GM19324 (cell line): ENCODE results near the gene HAPLN1.
"Not testable (repeated sequence)": the region's sequence is repeated elsewhere in the genome, so short reads cannot be mapped to it uniquely, and the experiment has no call there.

Source experiments
- ATAC-seq: cut with Tn5 transposase; IDR thresholded peaks from one replicate; pipeline ENCODE4 v1.9.1; 2021; ENCODE audit warnings: mild to moderate bottlenecking, moderate library complexity; ENCODE audit not compliant: unreplicated experiment, low FRiP score

The HAPLN1 gene

GRCh38 chr5:83720836-83721537, at the start of gene HAPLN1:
TSS of gene HAPLN1 (minus strand) at chr5:83720855. CDS start at chr5:83673523, 47,332 bp downstream.
- ATAC-seq, result no peak

- ATAC-seq, result no peak
Measured at GRCh38 chr5:83767409-83767992, 46.8 kb upstream of the HAPLN1 start.

- ATAC-seq, result no peak
Measured at GRCh38 chr5:83764101-83764500, 43.4 kb upstream of the HAPLN1 start.

GRCh38 chr5:83760579-83760978, 39.9 kb upstream of the HAPLN1 start:
- ATAC-seq, result no peak

GRCh38 chr5:83752700-83753099, 32.0 kb upstream of the HAPLN1 start:
- no peak for ATAC-seq

- no peak for ATAC-seq
Measured at GRCh38 chr5:83751201-83751600, 30.5 kb upstream of the HAPLN1 start.

- ATAC-seq, result no peak
Measured at GRCh38 chr5:83750749-83751148, 30.1 kb upstream of the HAPLN1 start.

GRCh38 chr5:83745816-83746215, 25.2 kb upstream of the HAPLN1 start:
- no peak for ATAC-seq

GRCh38 chr5:83744821-83745220, 24.2 kb upstream of the HAPLN1 start:
- ATAC-seq, result no peak

- ATAC-seq, result no peak
Measured at GRCh38 chr5:83742089-83742488, 21.4 kb upstream of the HAPLN1 start.

- ATAC-seq, result no peak
Measured at GRCh38 chr5:83741571-83741970, 20.9 kb upstream of the HAPLN1 start.

- ATAC-seq, result peak; percentile 78
Measured at GRCh38 chr5:83740741-83741140, 20.1 kb upstream of the HAPLN1 start.

- ATAC-seq, result not testable (repeated sequence)
Measured at GRCh38 chr5:83736169-83736568, 15.5 kb upstream of the HAPLN1 start.

GRCh38 chr5:83735058-83735457, 14.4 kb upstream of the HAPLN1 start:
- ATAC-seq, result not testable (repeated sequence)

- no peak for ATAC-seq
Measured at GRCh38 chr5:83731638-83732037, 11.0 kb upstream of the HAPLN1 start.

- no peak for ATAC-seq
Measured at GRCh38 chr5:83729362-83729761, 8.7 kb upstream of the HAPLN1 start.

- ATAC-seq, result no peak
Measured at GRCh38 chr5:83726912-83727311, 6.3 kb upstream of the HAPLN1 start.

- no peak for ATAC-seq
Measured at GRCh38 chr5:83724935-83725334, 4.3 kb upstream of the HAPLN1 start.

- no peak for ATAC-seq
Measured at GRCh38 chr5:83724001-83724400, 3.3 kb upstream of the HAPLN1 start.

GRCh38 chr5:83723031-83723430, 2.4 kb upstream of the HAPLN1 start:
- no peak for ATAC-seq

GRCh38 chr5:83721953-83722901, 1.6 kb upstream of the HAPLN1 start:
- ATAC-seq, result peak; percentile 77
